Measurements from ENCODE around the gene CDYL.

CDYL gene

GRCh38 chr6:4885341-4885933 lies 109.2 kb downstream of the CDYL start:
- DNase-seq = no peak

- no peak for DNase-seq
Measured at GRCh38 chr6:4888841-4889240, 112.6 kb downstream of the CDYL start.

- no peak for DNase-seq
Measured at GRCh38 chr6:4889701-4890100, 113.5 kb downstream of the CDYL start.

- DNase-seq = no peak
Measured at GRCh38 chr6:4890191-4890590, 114.0 kb downstream of the CDYL start.

- DNase-seq = no peak
Measured at GRCh38 chr6:4890627-4891026, 114.4 kb downstream of the CDYL start.

- no peak for DNase-seq
Measured at GRCh38 chr6:4891141-4891540, 114.9 kb downstream of the CDYL start.

- DNase-seq = no peak
Measured at GRCh38 chr6:4892785-4893485, 116.7 kb downstream of the CDYL start.

- no peak for DNase-seq
Measured at GRCh38 chr6:4894049-4894448, 117.8 kb downstream of the CDYL start.

- no peak for DNase-seq
Measured at GRCh38 chr6:4895971-4896370, 119.8 kb downstream of the CDYL start.

GRCh38 chr6:4896401-4896800 lies 120.2 kb downstream of the CDYL start:
- no peak for DNase-seq

- DNase-seq = no peak
Measured at GRCh38 chr6:4899249-4900034, 123.2 kb downstream of the CDYL start.

- DNase-seq = no peak
Measured at GRCh38 chr6:4901386-4902061, 125.3 kb downstream of the CDYL start.

- no peak for DNase-seq
Measured at GRCh38 chr6:4902363-4902762, 126.2 kb downstream of the CDYL start.

GRCh38 chr6:4903121-4903520 lies 126.9 kb downstream of the CDYL start:
- no peak for DNase-seq

GRCh38 chr6:4903751-4904370 lies 127.7 kb downstream of the CDYL start:
- DNase-seq = no peak

- DNase-seq = no peak
Measured at GRCh38 chr6:4904461-4905025, 128.3 kb downstream of the CDYL start.

GRCh38 chr6:4905826-4906225 lies 129.6 kb downstream of the CDYL start:
- no peak for DNase-seq

- DNase-seq = no peak
Measured at GRCh38 chr6:4906293-4907276, 130.4 kb downstream of the CDYL start.

GRCh38 chr6:4907602-4908001 lies 131.4 kb downstream of the CDYL start:
- DNase-seq = no peak

GRCh38 chr6:4908062-4908461 lies 131.9 kb downstream of the CDYL start:
- DNase-seq = no peak

GRCh38 chr6:4909063-4909706 lies 133.0 kb downstream of the CDYL start:
- no peak for DNase-seq

Measured in SW 1271 (cell line).